Gastroesophageal sphincter (tissue), 3 donors: ENCODE data around the gene MPP4.

Source experiments
- EP300 ChIP-seq: sonication (generic); formaldehyde crosslinking; IDR thresholded peaks from one replicate; pipeline ENCODE4 v1.6.1; 2017; ENCODE audit warnings: antibody characterized with exemption, mild to moderate bottlenecking
- POLR2A ChIP-seq, 2 donors: fragments of 450-650 bp; IDR thresholded peaks; one replicate each; pipeline ENCODE4 v1.6.1; 2017; ENCODE audit warnings: antibody characterized with exemption in 2 of 2, mild to moderate bottlenecking in 2 of 2, moderate library complexity in 1 of 2
- POLR2AphosphoS5 ChIP-seq: sonication (generic); formaldehyde crosslinking; IDR thresholded peaks from one replicate; pipeline ENCODE4 v1.6.1; 2017; ENCODE audit warnings: antibody characterized with exemption
- TF ChIP-seq, protein P1 (sequence below), 4 experiments: fragments of 200-600 bp in 2 of 4; fragments of 450-650 bp in 2 of 4; sonication (generic) in 1 of 4; IDR thresholded peaks; one replicate each; pipeline ENCODE4 v1.5.1; 2017 to 2019; ENCODE audit warnings: antibody characterized with exemption in 4 of 4, mild to moderate bottlenecking in 2 of 4, moderate library complexity in 2 of 4

DNA sequence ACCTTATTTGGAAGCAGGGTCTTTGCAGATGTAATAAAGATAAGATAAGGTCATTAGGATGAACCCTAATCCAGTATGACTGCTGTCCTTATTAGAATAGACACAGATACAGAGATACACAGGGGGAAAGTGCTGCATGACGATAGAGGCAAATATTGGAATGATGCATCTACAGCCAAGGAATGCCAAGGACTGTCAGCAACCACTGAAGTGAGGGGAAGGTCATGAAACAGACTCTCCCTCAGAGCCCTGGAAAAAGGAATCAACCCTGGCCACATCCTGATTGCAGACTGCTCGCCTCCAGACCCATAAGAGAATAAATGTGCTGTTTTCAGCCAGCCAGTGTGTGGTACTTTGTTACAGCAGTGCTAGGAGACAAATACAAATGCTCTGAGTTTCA, 69.9 kb downstream of the MPP4 start:
- TF ChIP-seq POLR2AphosphoS5 (no peak), POLR2A (IDR thresholded peaks at IDR 0.05) (no peak), EP300 (no peak)
- TF ChIP-seq, protein P1, sequence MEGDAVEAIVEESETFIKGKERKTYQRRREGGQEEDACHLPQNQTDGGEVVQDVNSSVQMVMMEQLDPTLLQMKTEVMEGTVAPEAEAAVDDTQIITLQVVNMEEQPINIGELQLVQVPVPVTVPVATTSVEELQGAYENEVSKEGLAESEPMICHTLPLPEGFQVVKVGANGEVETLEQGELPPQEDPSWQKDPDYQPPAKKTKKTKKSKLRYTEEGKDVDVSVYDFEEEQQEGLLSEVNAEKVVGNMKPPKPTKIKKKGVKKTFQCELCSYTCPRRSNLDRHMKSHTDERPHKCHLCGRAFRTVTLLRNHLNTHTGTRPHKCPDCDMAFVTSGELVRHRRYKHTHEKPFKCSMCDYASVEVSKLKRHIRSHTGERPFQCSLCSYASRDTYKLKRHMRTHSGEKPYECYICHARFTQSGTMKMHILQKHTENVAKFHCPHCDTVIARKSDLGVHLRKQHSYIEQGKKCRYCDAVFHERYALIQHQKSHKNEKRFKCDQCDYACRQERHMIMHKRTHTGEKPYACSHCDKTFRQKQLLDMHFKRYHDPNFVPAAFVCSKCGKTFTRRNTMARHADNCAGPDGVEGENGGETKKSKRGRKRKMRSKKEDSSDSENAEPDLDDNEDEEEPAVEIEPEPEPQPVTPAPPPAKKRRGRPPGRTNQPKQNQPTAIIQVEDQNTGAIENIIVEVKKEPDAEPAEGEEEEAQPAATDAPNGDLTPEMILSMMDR (IDR thresholded peaks at IDR 0.05) = no peak
